GM12878 (cell line): ENCODE results near the gene ADAM15. TPM values are rescaled to one million over a fixed set of nuclear protein-coding genes. Genes with fewer than 3 reads are reported as not detected.

Source experiments
- ATAC-seq: fragments of 200-7000 bp; cut with Tn5 transposase; 3 replicates; pipeline ENCODE4 v1.9.1; 2020; ENCODE audit warnings: mild to moderate bottlenecking, moderate library complexity
- BruUV-seq: library from RNA; stranded (reverse); fragments of 400-500 nt; replicated peaks from 2 replicates; lab custom pipeline; 2021; lab: Mats Ljungman, UMichigan
- CTCF ChIA-PET: fragments of 300-600 bp; sonication (Branson Sonifier 250); formaldehyde crosslinking; extraction: SDS; loops from one replicate; lab custom pipeline; 2021; ENCODE audit warnings: inconsistent platforms; lab: Yijun Ruan, JAX
- POLR2A ChIA-PET: fragments of 350-600 bp; formaldehyde crosslinking; extraction: SDS; loops from one replicate; lab custom pipeline; 2021; ENCODE audit warnings: inconsistent platforms; lab: Charles Lee
- RAD21 ChIA-PET: fragments of 300-600 bp; sonication (Branson Sonifier 250); formaldehyde crosslinking; loops from one replicate; lab custom pipeline; 2023; ENCODE audit warnings: antibody characterized with exemption; ENCODE audit not compliant: unreplicated experiment; lab: Charles Lee
- SMC1A ChIA-PET: fragments of 300-600 bp; sonication (Branson Sonifier 250); formaldehyde crosslinking; loops from one replicate; lab custom pipeline; 2023; ENCODE audit not compliant: unreplicated experiment, uncharacterized antibody; lab: Charles Lee
- DNase-seq: peaks from one replicate; pipeline ENCODE4 v3.0.0-alpha.2; 2011; ENCODE audit warnings: low read depth, low spot score
- FAIRE-seq: peaks from 3 replicates; lab custom pipeline; 2011; peaks lifted over from hg19 to GRCh38; lab: Jason Lieb, UNC
- H2AFZ ChIP-seq: 2 replicates; pipeline ENCODE4 v1.6.0; 2011; ENCODE audit warnings: low read depth, low read length, control low read depth; ENCODE audit not compliant: control insufficient read depth
- H3K27ac ChIP-seq: 2 replicates; pipeline ENCODE4 v1.5.1; 2011; ENCODE audit warnings: control low read depth; ENCODE audit not compliant: control insufficient read depth, insufficient read depth
- H3K27me3 ChIP-seq, 2 experiments: replicated peaks in 1 of 2; 2 replicates each; pipeline versions ENCODE4 v1.6.0 to v1.6.1; 2011; ENCODE audit warnings: low read length in 1 of 2; ENCODE audit not compliant: control insufficient read depth in 2 of 2, insufficient read depth in 2 of 2
- H3K36me3 ChIP-seq, 2 experiments: 2 replicates each; pipeline ENCODE4 v1.5.1; 2011; ENCODE audit warnings: low read length in 1 of 2; ENCODE audit not compliant: control insufficient read depth in 2 of 2, insufficient read depth in 2 of 2
- H3K4me1 ChIP-seq: 2 replicates; pipeline ENCODE4 v1.6.1; 2011; ENCODE audit warnings: mild to moderate bottlenecking, low read length, moderate library complexity, mixed read lengths; ENCODE audit not compliant: control insufficient read depth, insufficient read depth
- H3K4me2 ChIP-seq: 2 replicates; pipeline ENCODE4 v1.6.0; 2011; ENCODE audit warnings: control low read depth; ENCODE audit not compliant: control insufficient read depth, insufficient read depth
- H3K4me3 ChIP-seq: fragments of 200-600 bp; sonication (generic); 2 replicates; pipeline ENCODE4 v1.5.1; 2016
- H3K79me2 ChIP-seq: 2 replicates; pipeline ENCODE4 v1.6.0; 2011; ENCODE audit warnings: low read length; ENCODE audit not compliant: control insufficient read depth, insufficient read depth
- H3K9ac ChIP-seq: 2 replicates; pipeline ENCODE4 v1.8.0; 2011; ENCODE audit warnings: low read length, control low read depth, mixed read lengths; ENCODE audit not compliant: control insufficient read depth, insufficient read depth
- H3K9me3 ChIP-seq: replicated peaks from 3 replicates; pipeline ENCODE4 v1.5.1; 2011; ENCODE audit warnings: mild to moderate bottlenecking, low read length; ENCODE audit not compliant: control insufficient read depth, insufficient read depth
- H4K20me1 ChIP-seq: 2 replicates; pipeline ENCODE4 v1.6.0; 2011; ENCODE audit not compliant: control insufficient read depth, insufficient read depth
- BRCA1 ChIP-seq: IDR thresholded peaks from 2 replicates; pipeline ENCODE4 v1.6.1; 2011; ENCODE audit warnings: low read depth, low read length, improper control_type of control experiment
- CBX3 ChIP-seq: fragments of 200-600 bp; sonication (generic); IDR thresholded peaks from 2 replicates; pipeline ENCODE4 v1.6.1; 2016; ENCODE audit warnings: low read depth, borderline replicate concordance
- E4F1 ChIP-seq: fragments of 450-650 bp; IDR thresholded peaks from 2 replicates; pipeline ENCODE4 v1.6.1; 2018; ENCODE audit warnings: borderline replicate concordance, mild to moderate bottlenecking; ENCODE audit not compliant: partially characterized antibody
- HDAC2 ChIP-seq: fragments of 200-600 bp; sonication (generic); IDR thresholded peaks from 2 replicates; pipeline ENCODE4 v1.6.1; 2017
- JUNB ChIP-seq: IDR thresholded peaks from 2 replicates; pipeline ENCODE4 v1.6.1; 2016; ENCODE audit warnings: antibody characterized with exemption, mild to moderate bottlenecking
- MAX ChIP-seq: IDR thresholded peaks from 2 replicates; pipeline ENCODE4 v1.6.1; 2012; ENCODE audit warnings: low read depth, low read length, improper control_type of control experiment
- NKRF ChIP-seq: fragments of 450-650 bp; conservative IDR thresholded peaks from 2 replicates; pipeline ENCODE4 v1.6.1; 2017; ENCODE audit warnings: mild to moderate bottlenecking, moderate library complexity
- NR2C1 ChIP-seq: fragments of 450-650 bp; IDR thresholded peaks from 2 replicates; pipeline ENCODE4 v1.6.1; 2017; ENCODE audit warnings: antibody characterized with exemption, mild to moderate bottlenecking, moderate library complexity
- POU2F2 ChIP-seq: IDR thresholded peaks from 3 replicates; pipeline ENCODE4 v1.6.1; 2011; ENCODE audit warnings: low read depth, mild to moderate bottlenecking, low read length, borderline replicate concordance
- RBBP5 ChIP-seq: fragments of 200-600 bp; sonication (generic); conservative IDR thresholded peaks from 2 replicates; pipeline ENCODE4 v1.6.1; 2016
- SMARCA5 ChIP-seq: fragments of 450-650 bp; IDR thresholded peaks from 2 replicates; pipeline ENCODE4 v1.6.1; 2017; ENCODE audit warnings: mild to moderate bottlenecking
- USF1 ChIP-seq: IDR thresholded peaks from 2 replicates; pipeline ENCODE4 v1.6.1; 2011; ENCODE audit warnings: borderline replicate concordance, low read depth, mild to moderate bottlenecking, moderate library complexity, mixed read lengths, low read length; ENCODE audit not compliant: insufficient read depth; ENCODE audit errors: extremely low read length
- YBX1 ChIP-seq: fragments of 450-650 bp; IDR thresholded peaks from 2 replicates; pipeline ENCODE4 v1.6.1; 2016; ENCODE audit warnings: antibody characterized with exemption
- YY1 ChIP-seq: IDR thresholded peaks from 2 replicates; pipeline ENCODE4 v1.6.1; 2011; ENCODE audit warnings: low read depth, mild to moderate bottlenecking, low read length
- ZNF217 ChIP-seq: fragments of 450-650 bp; IDR thresholded peaks from 2 replicates; pipeline ENCODE4 v1.6.1; 2017; ENCODE audit warnings: antibody characterized with exemption, mild to moderate bottlenecking
- WGBS: methylation state at CpG from one replicate; pipeline ENCODE4 v1.1.6; 2016; ENCODE audit warnings: low lambda C conversion rate; ENCODE audit not compliant: insufficient replicate concordance, insufficient coverage; ENCODE audit errors: missing lambda C conversion rate; 5-methylcytosine and 5-hydroxymethylcytosine counted together
- in situ Hi-C: fragments of 300-500 bp; cut with MboI; formaldehyde crosslinking; loops from 9 replicates; pipeline ENCODE4 v1.14.3; 2018; ENCODE audit warnings: mixed read lengths
- intact Hi-C: fragments of 100-400 bp; cut with micrococcal nuclease; formaldehyde crosslinking; loops from one replicate; pipeline ENCODE4 v1.14.2; 2022; ENCODE audit not compliant: unreplicated experiment
- polyA plus RNA-seq, 11 experiments: library from polyadenylated mRNA; depleted of rRNA in 4 of 11; unstranded in 6 of 11; stranded (reverse) in 5 of 11; fragments of >200 nt; fragmentation: Nextera tagmentation in 4 of 11; fragmentation: Illumina TruSeq in 1 of 11; extraction: Ambion mirVana in 4 of 11; extraction: Trizol in 1 of 11; gene quantifications; 1 replicate in 1 of 11; 2 replicates in 10 of 11; pipeline versions ENCODE4 v1.2.1 to v1.2.3, GENCODE V29; 2011 to 2016; ENCODE audit warnings: inconsistent platforms in 2 of 11, missing spikeins in 2 of 11, low read depth in 1 of 11
- total RNA-seq, 4 experiments: library from RNA; depleted of rRNA in 3 of 4; stranded (reverse); fragments of >200 nt in 3 of 4; fragmentation: Illumina TruSeq in 1 of 4; extraction: Trizol in 1 of 4; gene quantifications; 2 replicates each; pipeline versions ENCODE4 v1.2.1 to v1.2.3, GENCODE V29; 2013 to 2021

ADAM15 gene
- total and polyA plus RNA-seq, 10 of the 15 experiments (the other 5 are each of a cell fraction or from before 2014, with no cell fraction given), result 0.29 to 38.8 (median 14.7) TPM

- Histone ChIP-seq H3K36me3 (no peaks in the 10 kb centered on the region), H3K79me2 (no peaks in the 10 kb centered on the region), H2AFZ (no peak overlapping the region), H3K4me1 (no peaks in the 10 kb centered on the region), H3K4me2 (no peak overlapping the region), H3K27me3 (no peaks in the 10 kb centered on the region), H3K9me3 (no peaks in the 10 kb centered on the region), H4K20me1 (no peaks in the 10 kb centered on the region), H3K27ac (no peak overlapping the region), H3K9ac (no peak overlapping the region), H3K4me3 (no peak overlapping the region)
- RAD21 ChIA-PET, result no interaction called here
- POLR2A ChIA-PET, result interaction anchor here (0.6 kb wide), 1 partner anchor 27 kb away, joined by 3 read pairs; no protein-coding TSS in a partner anchor
- BruUV-seq, result no TSS peak
- FAIRE-seq, result no peak
- ATAC-seq, result no peak
- SMC1A ChIA-PET, result interaction anchor here (0.6 to 1.2 kb wide), 3 partner anchors 10 to 45 kb away, joined by 3 read pairs; no protein-coding TSS in a partner anchor
- DNase-seq, result no peak
- WGBS, result 51% methylated on average over 8 of the region's 8 CpGs
- CTCF ChIA-PET, result interaction anchor here (0.6 to 2.5 kb wide), 5 partner anchors 15 to 624 kb away, joined by 3 to 11 read pairs (median 5); partner anchors contain the start of gene KRTCAP2
- in situ Hi-C loops, result no loop called here
- intact Hi-C loops, result no loop called here
- TF ChIP-seq BRCA1 (no peak), YY1 (no peak), SMARCA5 (no peak), YBX1 (no peak), NR2C1 (no peak), NKRF (no peak), HDAC2 (no peak), ZNF217 (no peak), POU2F2 (no peak), JUNB (no peak), RBBP5 (no peak), E4F1 (no peak), CBX3 (no peak), MAX (no peak), USF1 (no peak)
Measured at GRCh38 chr1:155110381-155110780, 59.3 kb downstream of the ADAM15 start.
